GM12878 (cell line): Measurements from ENCODE around the gene FDPS. TPM values are rescaled to one million over a fixed set of nuclear protein-coding genes. Genes with fewer than 3 reads are reported as not detected.

Experiments
- ATAC-seq: fragments of 200-7000 bp; cut with Tn5 transposase; 3 replicates; pipeline ENCODE4 v1.9.1; 2020; ENCODE audit warnings: mild to moderate bottlenecking, moderate library complexity
- BruUV-seq: library from RNA; stranded (reverse); fragments of 400-500 nt; replicated peaks from 2 replicates; lab custom pipeline; 2021; lab: Mats Ljungman, UMichigan
- CTCF ChIA-PET: fragments of 300-600 bp; sonication (Branson Sonifier 250); formaldehyde crosslinking; extraction: SDS; loops from one replicate; lab custom pipeline; 2021; ENCODE audit warnings: inconsistent platforms; lab: Yijun Ruan, JAX
- POLR2A ChIA-PET: fragments of 350-600 bp; formaldehyde crosslinking; extraction: SDS; loops from one replicate; lab custom pipeline; 2021; ENCODE audit warnings: inconsistent platforms; lab: Charles Lee
- RAD21 ChIA-PET: fragments of 300-600 bp; sonication (Branson Sonifier 250); formaldehyde crosslinking; loops from one replicate; lab custom pipeline; 2023; ENCODE audit warnings: antibody characterized with exemption; ENCODE audit not compliant: unreplicated experiment; lab: Charles Lee
- SMC1A ChIA-PET: fragments of 300-600 bp; sonication (Branson Sonifier 250); formaldehyde crosslinking; loops from one replicate; lab custom pipeline; 2023; ENCODE audit not compliant: unreplicated experiment, uncharacterized antibody; lab: Charles Lee
- DNase-seq: peaks from one replicate; pipeline ENCODE4 v3.0.0-alpha.2; 2011; ENCODE audit warnings: low read depth, low spot score
- FAIRE-seq: peaks from 3 replicates; lab custom pipeline; 2011; peaks lifted over from hg19 to GRCh38; lab: Jason Lieb, UNC
- H2AFZ ChIP-seq: 2 replicates; pipeline ENCODE4 v1.6.0; 2011; ENCODE audit warnings: low read depth, low read length, control low read depth; ENCODE audit not compliant: control insufficient read depth
- H3K27ac ChIP-seq: 2 replicates; pipeline ENCODE4 v1.5.1; 2011; ENCODE audit warnings: control low read depth; ENCODE audit not compliant: control insufficient read depth, insufficient read depth
- H3K27me3 ChIP-seq, 2 experiments: replicated peaks in 1 of 2; 2 replicates each; pipeline versions ENCODE4 v1.6.0 to v1.6.1; 2011; ENCODE audit warnings: low read length in 1 of 2; ENCODE audit not compliant: control insufficient read depth in 2 of 2, insufficient read depth in 2 of 2
- H3K36me3 ChIP-seq, 2 experiments: 2 replicates each; pipeline ENCODE4 v1.5.1; 2011; ENCODE audit warnings: low read length in 1 of 2; ENCODE audit not compliant: control insufficient read depth in 2 of 2, insufficient read depth in 2 of 2
- H3K4me1 ChIP-seq: 2 replicates; pipeline ENCODE4 v1.6.1; 2011; ENCODE audit warnings: mild to moderate bottlenecking, low read length, moderate library complexity, mixed read lengths; ENCODE audit not compliant: control insufficient read depth, insufficient read depth
- H3K4me2 ChIP-seq: 2 replicates; pipeline ENCODE4 v1.6.0; 2011; ENCODE audit warnings: control low read depth; ENCODE audit not compliant: control insufficient read depth, insufficient read depth
- H3K4me3 ChIP-seq: fragments of 200-600 bp; sonication (generic); 2 replicates; pipeline ENCODE4 v1.5.1; 2016
- H3K79me2 ChIP-seq: 2 replicates; pipeline ENCODE4 v1.6.0; 2011; ENCODE audit warnings: low read length; ENCODE audit not compliant: control insufficient read depth, insufficient read depth
- H3K9ac ChIP-seq: 2 replicates; pipeline ENCODE4 v1.8.0; 2011; ENCODE audit warnings: low read length, control low read depth, mixed read lengths; ENCODE audit not compliant: control insufficient read depth, insufficient read depth
- H3K9me3 ChIP-seq: replicated peaks from 3 replicates; pipeline ENCODE4 v1.5.1; 2011; ENCODE audit warnings: mild to moderate bottlenecking, low read length; ENCODE audit not compliant: control insufficient read depth, insufficient read depth
- H4K20me1 ChIP-seq: 2 replicates; pipeline ENCODE4 v1.6.0; 2011; ENCODE audit not compliant: control insufficient read depth, insufficient read depth
- ASH2L ChIP-seq: fragments of 300-600, 200-600 bp; sonication (generic); IDR thresholded peaks from 2 replicates; pipeline ENCODE4 v1.6.1; 2017; ENCODE audit warnings: low read depth, mild to moderate bottlenecking, borderline replicate concordance
- ESRRA ChIP-seq: IDR thresholded peaks from 2 replicates; pipeline ENCODE4 v1.6.1; 2012; ENCODE audit warnings: mild to moderate bottlenecking, low read length, improper control_type of control experiment
- RBBP5 ChIP-seq: fragments of 200-600 bp; sonication (generic); conservative IDR thresholded peaks from 2 replicates; pipeline ENCODE4 v1.6.1; 2016
- SIX5 ChIP-seq: IDR thresholded peaks from 2 replicates; pipeline ENCODE4 v1.6.1; 2011; ENCODE audit warnings: mild to moderate bottlenecking, low read depth, low read length, moderate library complexity; ENCODE audit not compliant: severe bottlenecking
- SMARCA5 ChIP-seq: fragments of 450-650 bp; IDR thresholded peaks from 2 replicates; pipeline ENCODE4 v1.6.1; 2017; ENCODE audit warnings: mild to moderate bottlenecking
- SP1 ChIP-seq: IDR thresholded peaks from one replicate; pipeline ENCODE4 v1.6.1; 2011; ENCODE audit warnings: low read depth, low read length
- YBX1 ChIP-seq: fragments of 450-650 bp; IDR thresholded peaks from 2 replicates; pipeline ENCODE4 v1.6.1; 2016; ENCODE audit warnings: antibody characterized with exemption
- WGBS: methylation state at CpG from one replicate; pipeline ENCODE4 v1.1.6; 2016; ENCODE audit warnings: low lambda C conversion rate; ENCODE audit not compliant: insufficient replicate concordance, insufficient coverage; ENCODE audit errors: missing lambda C conversion rate; 5-methylcytosine and 5-hydroxymethylcytosine counted together
- in situ Hi-C: fragments of 300-500 bp; cut with MboI; formaldehyde crosslinking; loops from 9 replicates; pipeline ENCODE4 v1.14.3; 2018; ENCODE audit warnings: mixed read lengths
- intact Hi-C: fragments of 100-400 bp; cut with micrococcal nuclease; formaldehyde crosslinking; loops from one replicate; pipeline ENCODE4 v1.14.2; 2022; ENCODE audit not compliant: unreplicated experiment
- polyA plus RNA-seq, 11 experiments: library from polyadenylated mRNA; depleted of rRNA in 4 of 11; unstranded in 6 of 11; stranded (reverse) in 5 of 11; fragments of >200 nt; fragmentation: Nextera tagmentation in 4 of 11; fragmentation: Illumina TruSeq in 1 of 11; extraction: Ambion mirVana in 4 of 11; extraction: Trizol in 1 of 11; gene quantifications; 1 replicate in 1 of 11; 2 replicates in 10 of 11; pipeline versions ENCODE4 v1.2.1 to v1.2.3, GENCODE V29; 2011 to 2016; ENCODE audit warnings: inconsistent platforms in 2 of 11, missing spikeins in 2 of 11, low read depth in 1 of 11
- total RNA-seq, 4 experiments: library from RNA; depleted of rRNA in 3 of 4; stranded (reverse); fragments of >200 nt in 3 of 4; fragmentation: Illumina TruSeq in 1 of 4; extraction: Trizol in 1 of 4; gene quantifications; 2 replicates each; pipeline versions ENCODE4 v1.2.1 to v1.2.3, GENCODE V29; 2013 to 2021
- TF ChIP-seq, protein P1 (sequence below): fragments of 450-650 bp; conservative IDR thresholded peaks from 2 replicates; pipeline ENCODE4 v1.6.1; 2017; ENCODE audit warnings: mild to moderate bottlenecking, moderate library complexity
- TF ChIP-seq, protein P2 (sequence below), 3 experiments: IDR thresholded peaks in 2 of 3; conservative IDR thresholded peaks in 1 of 3; 2 replicates each; pipeline ENCODE4 v1.5.1; 2011; ENCODE audit warnings: low read depth in 3 of 3, low read length in 3 of 3, mild to moderate bottlenecking in 3 of 3, control low read depth in 2 of 3, moderate library complexity in 2 of 3, inconsistent platforms in 1 of 3, mixed read lengths in 1 of 3; ENCODE audit not compliant: control insufficient read depth in 2 of 3, insufficient read depth in 1 of 3; ENCODE audit errors: extremely low read depth in 1 of 3
- TF ChIP-seq, protein P3 (sequence below): fragments of 450-650 bp; formaldehyde crosslinking; IDR thresholded peaks from 2 replicates; pipeline ENCODE4 v1.4.0; 2020; ENCODE audit warnings: mild to moderate bottlenecking, moderate library complexity

FDPS gene
- total and polyA plus RNA-seq, 10 of the 15 experiments (the other 5 are each of a cell fraction or from before 2014, with no cell fraction given) = 405 to 1,156 (median 487) TPM

DNA sequence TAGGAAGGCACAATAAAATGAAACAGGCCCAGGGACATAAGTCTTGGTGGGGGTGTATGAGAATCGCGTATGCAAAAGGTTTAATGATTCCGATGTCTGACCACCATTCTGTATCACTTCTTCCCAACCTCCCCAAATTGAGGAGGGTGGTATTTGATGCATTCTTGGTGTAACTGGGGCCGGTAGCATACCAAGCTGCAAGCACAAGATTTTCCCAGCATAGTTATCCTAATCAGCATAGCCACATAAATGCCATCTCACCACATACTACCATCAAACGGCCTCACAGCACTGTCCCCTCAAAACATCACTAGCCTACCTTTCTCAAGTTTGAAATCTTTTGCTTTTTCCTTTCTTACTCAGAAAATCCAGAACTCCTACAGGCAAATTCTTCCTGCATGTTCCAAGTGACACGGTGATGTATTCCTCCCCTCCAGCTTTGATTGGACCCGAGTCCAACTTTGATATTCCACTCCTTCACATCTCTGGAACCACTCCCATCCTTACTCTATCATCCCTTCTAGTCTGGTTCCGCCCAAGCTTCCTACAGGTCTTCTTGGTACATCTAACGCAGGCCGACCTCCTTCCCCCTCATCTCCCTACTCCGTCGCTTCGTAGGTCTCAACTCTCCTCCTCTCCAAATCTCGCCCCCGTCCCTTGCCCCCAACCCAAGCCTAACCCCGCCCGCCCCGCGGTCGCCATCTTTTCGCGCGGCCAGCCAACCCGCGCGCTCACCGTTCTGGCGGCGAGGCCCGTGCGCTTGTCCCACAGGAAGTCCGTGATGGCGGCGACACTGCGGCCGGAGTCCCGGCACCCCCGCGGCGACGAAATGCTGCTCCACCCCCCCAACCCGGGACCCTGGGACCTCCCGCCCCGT lies 36.0 kb upstream of the FDPS start (continued):
- TF ChIP-seq SP1 = no peak
- 0 out of 2 replicates have a peak, but pooled peaks have one; percentile 54 for TF ChIP-seq ASH2L

DNA sequence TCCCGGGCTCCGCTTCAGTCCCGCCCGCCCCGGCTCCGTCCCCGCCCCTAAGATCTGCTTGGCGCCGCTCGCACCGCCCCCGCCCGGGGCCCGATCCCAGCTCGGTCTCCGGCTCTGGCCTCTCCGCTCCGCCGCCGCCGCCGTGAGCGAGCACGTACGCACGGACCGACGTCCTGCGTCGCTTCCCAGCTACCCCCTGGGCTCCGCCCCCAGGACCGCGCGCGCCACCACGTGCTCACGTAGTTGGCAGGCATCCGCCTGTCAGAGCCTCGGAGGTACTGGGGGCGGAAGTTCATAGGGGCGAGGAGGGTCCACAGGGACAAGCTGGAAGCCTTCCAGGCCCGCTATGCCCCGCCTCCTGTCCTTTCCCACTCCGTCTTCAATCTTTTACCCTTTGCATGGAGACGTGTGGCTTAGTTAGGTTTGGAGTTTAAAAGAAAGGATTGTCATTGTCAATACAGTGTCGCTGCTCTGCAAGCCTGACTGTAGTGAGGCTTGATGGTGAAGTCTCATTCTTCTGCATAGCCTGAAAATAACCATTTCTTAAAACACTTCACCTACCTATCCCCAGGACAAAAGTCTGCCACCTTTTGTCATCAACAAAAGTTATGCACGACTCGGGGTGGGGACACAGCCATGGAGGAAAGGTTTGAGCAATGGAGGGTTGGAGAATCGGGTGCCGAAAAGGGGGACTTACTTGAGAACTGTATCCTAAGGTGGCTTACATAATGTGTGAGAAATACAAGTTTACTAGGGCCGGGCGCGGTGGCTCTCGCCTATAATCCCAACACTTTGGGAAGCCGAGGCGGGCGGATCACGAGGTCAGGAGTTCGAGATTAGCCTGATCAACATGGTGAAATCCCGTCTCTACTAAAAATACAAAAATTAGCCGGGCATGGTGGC lies 35.1 kb upstream of the FDPS start, which contains the start of gene CLK2:
Gene CLK2, minus strand, starts transcription at position 162 of the 903 bp plus-strand sequence. CDS start 2,527 bp downstream, outside the sequence.
- Histone ChIP-seq H3K27ac (peak within 1 kb of the TSS; percentile 86), H3K79me2 (peaks cover 30% of the 10 kb centered on the region), H2AFZ (peak within 1 kb of the TSS; percentile 100), H3K9ac (peak within 1 kb of the TSS; percentile 79), H3K27me3 (no peaks in the 10 kb centered on the region), H3K4me3 (peak within 1 kb of the TSS; percentile 83), H4K20me1 (no peaks in the 10 kb centered on the region), H3K9me3 (no peaks in the 10 kb centered on the region), H3K4me2 (peak within 1 kb of the TSS; percentile 99), H3K4me1 (peaks cover 13% of the 10 kb centered on the region), H3K36me3 (peaks cover 16% of the 10 kb centered on the region in 2 experiments; a peak in 3 of 4 replicates)
- RAD21 ChIA-PET = interaction anchor here (1.0 to 3.0 kb wide), 9 partner anchors 12 to 231 kb away, joined by 3 to 13 read pairs (median 6); partner anchors contain the start of gene FDPS
- WGBS = 31% methylated on average over 37 of the region's 61 CpGs
- CTCF ChIA-PET = interaction anchor here (0.5 to 8.6 kb wide), 7 partner anchors 12 to 454 kb away, joined by 3 to 80 read pairs (median 3); partner anchors contain the start of genes KRTCAP2, RUSC1 and SCAMP3
- ATAC-seq = peak; percentile 91
- BruUV-seq = no TSS peak
- intact Hi-C loops (loop anchor here (2.0 kb wide), 1 partner anchor 35 kb away; the partner anchor contains the start of gene FDPS), in situ Hi-C loops (no loop called here)
- POLR2A ChIA-PET = interaction anchor here (0.5 to 4.5 kb wide), 15 partner anchors 10 to 865 kb away, joined by 3 to 41 read pairs (median 6); partner anchors contain the start of genes FDPS, KRTCAP2, SCAMP3 and TRIM46
- SMC1A ChIA-PET = interaction anchor here (0.8 to 3.3 kb wide), 6 partner anchors 10 to 51 kb away, joined by 3 to 17 read pairs (median 6); no protein-coding TSS in a partner anchor
- FAIRE-seq = peak; percentile 27
- DNase-seq = peak; percentile 83
- TF ChIP-seq ESRRA = no peak
- TF ChIP-seq SIX5 = peak; percentile 36
- TF ChIP-seq, protein P1, sequence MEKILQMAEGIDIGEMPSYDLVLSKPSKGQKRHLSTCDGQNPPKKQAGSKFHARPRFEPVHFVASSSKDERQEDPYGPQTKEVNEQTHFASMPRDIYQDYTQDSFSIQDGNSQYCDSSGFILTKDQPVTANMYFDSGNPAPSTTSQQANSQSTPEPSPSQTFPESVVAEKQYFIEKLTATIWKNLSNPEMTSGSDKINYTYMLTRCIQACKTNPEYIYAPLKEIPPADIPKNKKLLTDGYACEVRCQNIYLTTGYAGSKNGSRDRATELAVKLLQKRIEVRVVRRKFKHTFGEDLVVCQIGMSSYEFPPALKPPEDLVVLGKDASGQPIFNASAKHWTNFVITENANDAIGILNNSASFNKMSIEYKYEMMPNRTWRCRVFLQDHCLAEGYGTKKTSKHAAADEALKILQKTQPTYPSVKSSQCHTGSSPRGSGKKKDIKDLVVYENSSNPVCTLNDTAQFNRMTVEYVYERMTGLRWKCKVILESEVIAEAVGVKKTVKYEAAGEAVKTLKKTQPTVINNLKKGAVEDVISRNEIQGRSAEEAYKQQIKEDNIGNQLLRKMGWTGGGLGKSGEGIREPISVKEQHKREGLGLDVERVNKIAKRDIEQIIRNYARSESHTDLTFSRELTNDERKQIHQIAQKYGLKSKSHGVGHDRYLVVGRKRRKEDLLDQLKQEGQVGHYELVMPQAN = peak; percentile 74
- TF ChIP-seq, protein P2, sequence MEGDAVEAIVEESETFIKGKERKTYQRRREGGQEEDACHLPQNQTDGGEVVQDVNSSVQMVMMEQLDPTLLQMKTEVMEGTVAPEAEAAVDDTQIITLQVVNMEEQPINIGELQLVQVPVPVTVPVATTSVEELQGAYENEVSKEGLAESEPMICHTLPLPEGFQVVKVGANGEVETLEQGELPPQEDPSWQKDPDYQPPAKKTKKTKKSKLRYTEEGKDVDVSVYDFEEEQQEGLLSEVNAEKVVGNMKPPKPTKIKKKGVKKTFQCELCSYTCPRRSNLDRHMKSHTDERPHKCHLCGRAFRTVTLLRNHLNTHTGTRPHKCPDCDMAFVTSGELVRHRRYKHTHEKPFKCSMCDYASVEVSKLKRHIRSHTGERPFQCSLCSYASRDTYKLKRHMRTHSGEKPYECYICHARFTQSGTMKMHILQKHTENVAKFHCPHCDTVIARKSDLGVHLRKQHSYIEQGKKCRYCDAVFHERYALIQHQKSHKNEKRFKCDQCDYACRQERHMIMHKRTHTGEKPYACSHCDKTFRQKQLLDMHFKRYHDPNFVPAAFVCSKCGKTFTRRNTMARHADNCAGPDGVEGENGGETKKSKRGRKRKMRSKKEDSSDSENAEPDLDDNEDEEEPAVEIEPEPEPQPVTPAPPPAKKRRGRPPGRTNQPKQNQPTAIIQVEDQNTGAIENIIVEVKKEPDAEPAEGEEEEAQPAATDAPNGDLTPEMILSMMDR (IDR thresholded peaks at IDR 0.05 in 2 of 3, conservative IDR thresholded peaks at IDR 0.05 in 1 of 3; ENCODE audit: control insufficient read depth in 2 of 3, extremely low read depth in 1 of 3, insufficient read depth in 1 of 3, low read depth in 3 of 3, low read length in 3 of 3) = 0 out of 6 replicates have a peak, but pooled peaks of 1 of the 3 experiments have one; percentile 4
- TF ChIP-seq YBX1 = no peak
- TF ChIP-seq, protein P3, sequence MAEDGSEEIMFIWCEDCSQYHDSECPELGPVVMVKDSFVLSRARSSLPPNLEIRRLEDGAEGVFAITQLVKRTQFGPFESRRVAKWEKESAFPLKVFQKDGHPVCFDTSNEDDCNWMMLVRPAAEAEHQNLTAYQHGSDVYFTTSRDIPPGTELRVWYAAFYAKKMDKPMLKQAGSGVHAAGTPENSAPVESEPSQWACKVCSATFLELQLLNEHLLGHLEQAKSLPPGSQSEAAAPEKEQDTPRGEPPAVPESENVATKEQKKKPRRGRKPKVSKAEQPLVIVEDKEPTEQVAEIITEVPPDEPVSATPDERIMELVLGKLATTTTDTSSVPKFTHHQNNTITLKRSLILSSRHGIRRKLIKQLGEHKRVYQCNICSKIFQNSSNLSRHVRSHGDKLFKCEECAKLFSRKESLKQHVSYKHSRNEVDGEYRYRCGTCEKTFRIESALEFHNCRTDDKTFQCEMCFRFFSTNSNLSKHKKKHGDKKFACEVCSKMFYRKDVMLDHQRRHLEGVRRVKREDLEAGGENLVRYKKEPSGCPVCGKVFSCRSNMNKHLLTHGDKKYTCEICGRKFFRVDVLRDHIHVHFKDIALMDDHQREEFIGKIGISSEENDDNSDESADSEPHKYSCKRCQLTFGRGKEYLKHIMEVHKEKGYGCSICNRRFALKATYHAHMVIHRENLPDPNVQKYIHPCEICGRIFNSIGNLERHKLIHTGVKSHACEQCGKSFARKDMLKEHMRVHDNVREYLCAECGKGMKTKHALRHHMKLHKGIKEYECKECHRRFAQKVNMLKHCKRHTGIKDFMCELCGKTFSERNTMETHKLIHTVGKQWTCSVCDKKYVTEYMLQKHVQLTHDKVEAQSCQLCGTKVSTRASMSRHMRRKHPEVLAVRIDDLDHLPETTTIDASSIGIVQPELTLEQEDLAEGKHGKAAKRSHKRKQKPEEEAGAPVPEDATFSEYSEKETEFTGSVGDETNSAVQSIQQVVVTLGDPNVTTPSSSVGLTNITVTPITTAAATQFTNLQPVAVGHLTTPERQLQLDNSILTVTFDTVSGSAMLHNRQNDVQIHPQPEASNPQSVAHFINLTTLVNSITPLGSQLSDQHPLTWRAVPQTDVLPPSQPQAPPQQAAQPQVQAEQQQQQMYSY = no peak
- TF ChIP-seq RBBP5 = no peak
- no peak for TF ChIP-seq SMARCA5
